Thoracic aorta (tissue), 2 donors: ENCODE results near the gene DPH6. TPM values are rescaled to one million over a fixed set of nuclear protein-coding genes. Genes with fewer than 3 reads are reported as not detected.

Experiments used
- ATAC-seq: fragments of 150-250 bp; one replicate; pipeline ENCODE4 v1.8.0; 2017; ENCODE audit warnings: low read depth; ENCODE audit not compliant: insufficient number of reproducible peaks, low FRiP score
- DNase-seq: peaks from one replicate; pipeline ENCODE4 v3.0.0-alpha.2; 2020; ENCODE audit warnings: low spot score
- H3K27ac ChIP-seq, 2 donors: fragments of 200-600 bp; sonication (generic); 1 replicate in 1 of 2; 2 replicates in 1 of 2; pipeline ENCODE4 v1.5.1; 2016; ENCODE audit warnings: mild to moderate bottlenecking in 2 of 2, moderate library complexity in 2 of 2
- H3K27me3 ChIP-seq: fragments of 200-600 bp; sonication (generic); replicated peaks from 2 replicates; pipeline ENCODE4 v1.6.0; 2016; ENCODE audit warnings: mild to moderate bottlenecking; ENCODE audit not compliant: insufficient read depth
- H3K36me3 ChIP-seq: fragments of 200-600 bp; sonication (generic); one replicate; pipeline ENCODE4 v1.5.1; 2016
- H3K4me1 ChIP-seq, 2 donors: fragments of 200-600 bp; sonication (generic); 1 replicate in 1 of 2; 2 replicates in 1 of 2; pipeline versions ENCODE4 v1.5.1 to v1.6.0; 2016; ENCODE audit warnings: low read depth in 2 of 2, mild to moderate bottlenecking in 1 of 2; ENCODE audit not compliant: control insufficient read depth in 1 of 2
- H3K4me3 ChIP-seq: fragments of 200-600 bp; sonication (generic); 2 replicates; pipeline ENCODE4 v1.5.1; 2016; ENCODE audit warnings: mild to moderate bottlenecking
- H3K9me3 ChIP-seq: fragments of 200-600 bp; sonication (generic); 2 replicates; pipeline ENCODE4 v1.5.1; 2016
- CTCF ChIP-seq: fragments of 200-600 bp; sonication (generic); IDR thresholded peaks from one replicate; pipeline ENCODE4 v1.5.1; 2019; ENCODE audit warnings: antibody characterized with exemption
- total RNA-seq, 2 donors: library from RNA; depleted of rRNA; stranded (reverse); fragments of >200 nt; gene quantifications; one replicate each; pipeline versions ENCODE4 v1.1.0 to v1.2.3, GENCODE V29; 2016

The DPH6 gene
- total RNA-seq, 2 donors from 2014 or later: 11.5 to 34.8 TPM

- H3K36me3 ChIP-seq: no peaks in the 10 kb centered on the region
- TF ChIP-seq CTCF: no peak
Observed at GRCh38 chr15:35325374-35325941, 220.5 kb downstream of the DPH6 start.

GRCh38 chr15:35323141-35323540 lies 222.8 kb downstream of the DPH6 start:
- Histone ChIP-seq H3K4me1 (peaks cover 0 to 5% of the 10 kb centered on the region in 2 donors), H3K9me3 (no peaks in the 10 kb centered on the region)
- no peak for TF ChIP-seq CTCF

More at GRCh38 chr15:35325374-35325941, 220.5 kb downstream of the DPH6 start:
- peaks cover 0 to 7% of the 10 kb centered on the region in 2 donors for H3K4me1 ChIP-seq
- H3K4me3 ChIP-seq: no peak overlapping the region
- H3K9me3 ChIP-seq: no peaks in the 10 kb centered on the region
- no peak for DNase-seq
- no peak overlapping the region for H3K27ac ChIP-seq
- no peaks in the 10 kb centered on the region for H3K27me3 ChIP-seq
- ATAC-seq: no peak

GRCh38 chr15:35321926-35322325 lies 224.0 kb downstream of the DPH6 start:
- Histone ChIP-seq H3K27me3 (no peaks in the 10 kb centered on the region), H3K36me3 (no peaks in the 10 kb centered on the region), H3K4me1 (peaks cover 0 to 5% of the 10 kb centered on the region in 2 donors), H3K27ac (no peak overlapping the region), H3K9me3 (no peaks in the 10 kb centered on the region), H3K4me3 (no peak overlapping the region)
- DNase-seq (no peak), ATAC-seq (no peak)
- TF ChIP-seq CTCF: no peak

More at GRCh38 chr15:35323141-35323540, 222.8 kb downstream of the DPH6 start:
- no peaks in the 10 kb centered on the region for H3K27me3 ChIP-seq
- H3K27ac ChIP-seq: no peak overlapping the region
- DNase-seq (no peak), ATAC-seq (no peak)
- no peak overlapping the region for H3K4me3 ChIP-seq
- no peaks in the 10 kb centered on the region for H3K36me3 ChIP-seq

GRCh38 chr15:35320911-35321310 lies 225.1 kb downstream of the DPH6 start:
- DNase-seq: no peak
- no peak overlapping the region for H3K4me3 ChIP-seq
- H3K36me3 ChIP-seq: no peaks in the 10 kb centered on the region
- ATAC-seq: no peak
- no peaks in the 10 kb centered on the region for H3K9me3 ChIP-seq
- H3K27me3 ChIP-seq: no peaks in the 10 kb centered on the region
- no peak for TF ChIP-seq CTCF
- no peak overlapping the region for H3K27ac ChIP-seq
- peaks cover 0 to 5% of the 10 kb centered on the region in 2 donors for H3K4me1 ChIP-seq
